Stimulated activated CD8-positive, alpha-beta memory T cell treated with anti-CD3 and anti-CD28 coated beads, Interleukin-7, amount 100 ng/mL, for 24 hours (primary cell): ENCODE measurements around the gene NCS1.

Experiments
- DNase-seq: peaks from one replicate; pipeline ENCODE4 v3.0.0-alpha.2; 2020; ENCODE audit warnings: low read depth

The NCS1 gene

GRCh38 chr9:130147910-130148309 is 24.3 kb upstream of the NCS1 start:
- DNase-seq: no peak

GRCh38 chr9:130149031-130149430 is 23.2 kb upstream of the NCS1 start:
- DNase-seq: no peak

- no peak for DNase-seq
Measured at GRCh38 chr9:130149654-130150286, 22.4 kb upstream of the NCS1 start.

- DNase-seq: no peak
Measured at GRCh38 chr9:130150779-130151382, 21.3 kb upstream of the NCS1 start.

GRCh38 chr9:130154816-130155215 is 17.4 kb upstream of the NCS1 start:
- DNase-seq: no peak

GRCh38 chr9:130155647-130156046 is 16.6 kb upstream of the NCS1 start:
- no peak for DNase-seq

- DNase-seq: no peak
Measured at GRCh38 chr9:130156672-130157071, 15.5 kb upstream of the NCS1 start.

GRCh38 chr9:130157079-130157478 is 15.1 kb upstream of the NCS1 start:
- no peak for DNase-seq

GRCh38 chr9:130158001-130158400 is 14.2 kb upstream of the NCS1 start:
- no peak for DNase-seq

GRCh38 chr9:130159057-130159456 is 13.1 kb upstream of the NCS1 start:
- DNase-seq: no peak

- no peak for DNase-seq
Measured at GRCh38 chr9:130159915-130160670, 12.1 kb upstream of the NCS1 start.

GRCh38 chr9:130160862-130161470 is 11.2 kb upstream of the NCS1 start:
- DNase-seq: no peak

GRCh38 chr9:130165579-130165978 is 6.6 kb upstream of the NCS1 start:
- no peak for DNase-seq

- DNase-seq: no peak
Measured at GRCh38 chr9:130166399-130166798, 5.8 kb upstream of the NCS1 start.

GRCh38 chr9:130167927-130168326 is 4.3 kb upstream of the NCS1 start:
- DNase-seq: no peak

GRCh38 chr9:130171226-130172148 is 717 bp upstream of the NCS1 start:
- no peak for DNase-seq

GRCh38 chr9:130172858-130173665 is 858 bp downstream of the NCS1 start:
- no peak for DNase-seq

GRCh38 chr9:130173666-130173983 is 1.4 kb downstream of the NCS1 start:
- no peak for DNase-seq

GRCh38 chr9:130174025-130174424 is 1.8 kb downstream of the NCS1 start:
- DNase-seq: no peak

- DNase-seq: no peak
Measured at GRCh38 chr9:130174920-130175321, 2.7 kb downstream of the NCS1 start.

- DNase-seq: no peak
Measured at GRCh38 chr9:130175355-130175754, 3.2 kb downstream of the NCS1 start.
